NCI-H2029 (cell line): ENCODE results near the gene MRPL46.
"Not testable (repeated sequence)": the region's sequence is repeated elsewhere in the genome, so short reads cannot be mapped to it uniquely, and the experiment has no call there.

ENCODE experiments used
- DNase-seq: peaks from one replicate; lab custom pipeline; 2025; lab: John Stamatoyannopoulos, UW

Gene MRPL46

DNA sequence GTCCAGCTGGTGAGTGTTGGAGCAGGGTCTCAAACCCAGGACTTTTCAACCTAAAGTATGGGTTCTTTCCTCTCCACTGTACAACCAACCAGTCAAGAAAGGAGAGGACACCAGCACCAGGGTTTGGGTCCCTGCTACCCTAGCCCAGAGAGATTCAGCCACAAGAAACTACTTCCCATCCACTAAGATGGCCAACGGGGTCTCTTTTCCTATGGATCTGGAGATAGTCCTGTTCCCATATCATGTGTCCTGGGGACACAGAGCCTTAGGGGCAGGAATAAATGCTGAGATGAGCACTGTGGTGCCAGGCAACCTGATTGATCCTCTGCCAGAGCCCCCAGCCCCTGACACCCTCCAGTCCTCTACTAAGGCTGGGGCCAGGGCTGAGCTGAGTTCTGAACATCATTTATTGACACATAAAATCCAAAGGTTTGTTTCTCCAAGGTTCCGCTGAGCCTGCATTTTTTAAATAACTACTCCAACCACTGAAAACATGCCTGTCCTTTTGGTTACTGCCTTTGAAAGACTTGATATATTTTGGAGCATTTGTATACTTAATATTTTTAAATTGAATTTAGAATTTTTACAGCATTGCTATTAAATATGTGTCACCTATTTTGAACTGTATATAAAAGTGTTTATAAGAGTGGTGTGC, 26.0 kb downstream of the MRPL46 start:
- no peak for DNase-seq

GRCh38 chr15:88440021-88440420, 27.2 kb downstream of the MRPL46 start:
- DNase-seq, result no peak

GRCh38 chr15:88438181-88438580, 29.0 kb downstream of the MRPL46 start:
- no peak for DNase-seq

DNA sequence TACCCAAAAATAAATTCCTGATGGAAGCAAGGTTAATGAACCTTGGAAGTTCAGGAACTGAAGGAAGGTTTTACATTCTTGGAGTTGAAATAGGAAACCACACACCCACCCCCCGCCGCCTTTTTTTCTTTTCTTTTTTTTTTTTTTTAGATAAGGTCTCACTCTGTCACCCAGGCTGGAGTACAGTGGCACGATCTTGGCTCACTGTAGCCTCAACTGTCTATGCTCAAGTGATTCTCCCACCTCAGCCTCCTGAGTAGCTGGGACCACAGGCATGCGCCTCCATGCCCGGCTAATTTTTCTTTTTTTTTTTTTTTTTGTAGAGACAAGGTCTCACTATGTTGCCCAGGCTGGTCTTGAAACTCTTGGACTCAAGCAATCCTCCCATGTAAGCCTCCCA, 33.1 kb downstream of the MRPL46 start:
- DNase-seq, result not testable (repeated sequence)

DNA sequence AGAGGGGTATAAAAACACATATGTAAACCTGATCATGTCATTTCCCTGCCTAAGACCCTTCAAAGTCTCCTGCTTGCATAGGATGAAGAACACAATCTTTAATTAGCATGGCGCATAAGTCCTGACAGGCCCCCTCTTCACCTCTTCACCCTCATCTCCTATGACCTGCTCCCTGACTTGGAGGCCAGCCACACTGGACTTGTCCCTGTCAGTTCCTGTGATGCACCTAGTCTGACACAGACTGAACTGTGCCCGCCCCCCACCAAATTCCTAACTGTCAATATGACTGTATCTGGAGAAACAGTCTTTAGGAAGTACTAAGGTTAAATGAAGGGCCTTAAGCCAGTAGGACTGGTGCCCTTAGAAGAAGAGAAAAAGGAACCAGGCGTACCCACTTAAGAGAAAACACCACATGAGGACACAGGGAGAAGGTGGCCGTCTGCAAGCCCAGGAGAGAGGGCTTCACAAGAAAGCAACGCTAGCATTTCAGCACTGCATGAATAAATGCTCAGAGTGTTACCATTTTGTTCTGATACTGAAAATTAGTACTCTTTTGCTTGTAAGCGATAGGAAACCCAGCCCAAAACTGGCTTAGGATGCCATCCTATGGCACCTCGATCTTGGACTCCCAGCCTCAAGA, 34.0 kb downstream of the MRPL46 start:
- DNase-seq, result no peak

DNA sequence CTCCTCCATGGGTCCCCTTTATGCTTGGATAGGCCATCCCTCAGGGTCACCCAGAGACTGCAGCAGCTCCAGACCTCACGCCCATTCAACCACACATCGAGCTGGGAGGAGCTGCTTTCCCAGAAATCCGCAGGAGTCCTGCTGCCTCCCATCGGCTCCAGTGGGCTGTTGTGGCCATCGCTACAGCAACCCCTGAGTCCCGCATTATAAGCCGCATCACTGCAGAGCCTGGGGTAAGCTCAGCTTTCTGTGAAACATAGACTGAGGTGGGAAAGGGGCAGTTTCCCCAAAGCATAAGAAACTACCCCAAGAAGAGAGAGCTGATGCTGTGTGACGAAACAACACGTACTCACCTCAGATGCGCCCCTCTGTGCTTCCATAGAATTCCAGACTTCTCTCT, 35.7 kb downstream of the MRPL46 start:
- no peak for DNase-seq

DNA sequence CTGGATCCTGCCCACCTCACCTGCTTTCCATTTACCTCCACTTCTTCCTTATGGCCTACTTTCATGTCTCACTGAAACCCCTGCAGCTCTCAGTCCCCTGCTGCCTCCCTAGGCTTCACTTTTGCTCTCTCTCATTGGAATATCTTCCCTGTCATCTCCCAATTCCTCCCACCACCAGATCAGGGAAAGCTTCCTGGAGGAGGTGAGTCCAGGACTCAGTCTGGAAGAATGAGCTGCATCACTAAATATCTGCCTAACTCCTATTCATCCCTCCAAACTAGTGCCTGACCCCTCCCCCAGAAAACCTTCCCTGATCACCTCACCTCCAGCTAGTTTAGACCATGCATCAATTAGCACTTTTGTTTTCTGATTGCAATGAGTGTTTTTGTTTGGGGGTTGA, 37.1 kb downstream of the MRPL46 start:
- DNase-seq, result no peak

GRCh38 chr15:88428805-88429605, 38.2 kb downstream of the MRPL46 start:
- DNase-seq, result no peak

GRCh38 chr15:88428053-88428452, 39.1 kb downstream of the MRPL46 start:
- no peak for DNase-seq

DNA sequence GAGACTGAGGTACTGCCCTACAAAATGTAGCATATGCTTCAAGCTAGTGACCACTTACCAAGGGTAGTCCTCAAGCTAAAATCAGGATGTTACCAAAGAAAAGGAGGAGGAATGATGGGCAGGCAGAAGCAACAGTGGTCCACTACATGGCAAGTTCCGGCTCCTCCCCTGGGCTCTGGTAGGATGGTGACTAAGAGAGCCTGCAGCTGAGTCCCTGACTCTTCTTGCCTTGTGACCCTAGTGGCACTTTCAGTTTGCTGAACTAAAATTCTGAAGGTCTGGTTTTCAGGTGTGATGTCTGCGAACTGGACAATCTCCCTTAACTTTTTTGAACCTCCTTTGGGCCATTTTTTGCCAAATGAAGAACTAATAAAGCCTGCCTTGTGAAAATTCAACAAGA, 40.9 kb downstream of the MRPL46 start:
- DNase-seq, result no peak

DNA sequence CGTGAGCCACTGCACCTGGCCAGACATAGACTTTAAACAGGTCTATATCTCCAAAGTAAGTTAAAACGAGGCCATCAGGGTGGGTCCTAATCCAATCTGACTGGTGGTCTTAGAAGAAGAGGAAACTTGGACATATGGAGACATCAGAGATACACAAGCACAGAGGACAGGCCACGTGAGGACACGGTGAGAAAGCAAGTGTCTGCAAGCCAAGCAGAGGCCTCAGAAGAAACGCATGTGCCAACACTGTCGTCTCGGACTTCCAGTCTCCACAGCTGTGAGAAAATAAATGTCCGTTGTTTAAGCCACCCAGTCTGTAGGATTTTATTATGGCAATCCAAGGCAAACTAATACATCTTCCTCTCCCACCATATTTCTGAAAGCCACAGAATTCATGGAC, 43.9 kb downstream of the MRPL46 start:
- no peak for DNase-seq

DNA sequence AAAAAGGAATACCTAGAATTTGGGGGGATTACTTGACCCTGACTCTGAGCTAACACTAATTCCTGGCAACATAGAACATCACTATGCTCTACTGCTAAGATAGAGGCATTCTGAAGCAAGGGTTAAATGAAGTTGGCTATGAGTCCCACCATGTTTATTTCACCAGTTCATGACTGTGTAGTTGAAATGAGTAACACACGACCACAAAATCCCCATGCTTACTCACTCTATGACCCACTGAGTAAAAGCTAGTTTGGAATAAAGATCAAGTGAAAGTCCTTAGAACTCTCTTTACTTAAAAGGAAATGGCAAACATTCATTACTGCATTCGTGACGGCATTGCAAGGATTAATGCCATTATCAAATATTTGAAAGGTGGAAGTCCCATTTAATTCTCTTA, 47.4 kb downstream of the MRPL46 start:
- no peak for DNase-seq
